ENCODE measurements around the gene SLC34A2.

SLC34A2 gene

DNA sequence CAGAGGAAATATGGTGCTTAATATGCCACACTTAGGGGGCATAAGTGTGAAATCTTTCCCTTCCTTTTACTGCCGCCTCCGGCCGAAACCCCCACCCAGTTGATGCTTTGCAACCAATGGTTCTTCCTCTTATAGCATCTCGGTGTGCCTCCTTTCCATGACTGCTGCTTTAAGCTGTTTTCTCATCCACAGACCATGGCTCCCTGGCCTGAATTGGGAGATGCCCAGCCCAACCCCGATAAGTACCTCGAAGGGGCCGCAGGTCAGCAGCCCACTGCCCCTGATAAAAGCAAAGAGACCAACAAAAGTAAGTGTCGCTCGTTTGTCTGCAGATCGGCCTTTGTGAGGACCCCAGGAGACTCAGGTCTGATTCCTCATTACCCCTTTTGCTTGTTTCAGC is 6.7 kb downstream of the SLC34A2 start:
- H3K27ac ChIP-seq (ENCODE audit: low read length) = no peak overlapping the region
- H3K9me3 ChIP-seq (ENCODE audit: control insufficient read depth in 2 of 2, low read length in 2 of 2) = no peaks in the 10 kb centered on the region
- no peaks in the 10 kb centered on the region for H3K36me3 ChIP-seq (ENCODE audit: control insufficient read depth in 2 of 2, insufficient read depth in 2 of 2, low read length in 2 of 2)
- no peak overlapping the region for H3K9ac ChIP-seq (ENCODE audit: low read length in 2 of 2)
- no peak overlapping the region for H3K4me3 ChIP-seq (ENCODE audit: low read length in 2 of 2)
- H3K27me3 ChIP-seq (ENCODE audit: control insufficient read depth in 1 of 2, insufficient read depth in 2 of 2, low read length in 2 of 2) = peaks cover 2 to 6% of the 10 kb centered on the region in 2 donors
- H3K4me1 ChIP-seq (ENCODE audit: control insufficient read depth, insufficient read depth, low read length) = no peaks in the 10 kb centered on the region

DNA sequence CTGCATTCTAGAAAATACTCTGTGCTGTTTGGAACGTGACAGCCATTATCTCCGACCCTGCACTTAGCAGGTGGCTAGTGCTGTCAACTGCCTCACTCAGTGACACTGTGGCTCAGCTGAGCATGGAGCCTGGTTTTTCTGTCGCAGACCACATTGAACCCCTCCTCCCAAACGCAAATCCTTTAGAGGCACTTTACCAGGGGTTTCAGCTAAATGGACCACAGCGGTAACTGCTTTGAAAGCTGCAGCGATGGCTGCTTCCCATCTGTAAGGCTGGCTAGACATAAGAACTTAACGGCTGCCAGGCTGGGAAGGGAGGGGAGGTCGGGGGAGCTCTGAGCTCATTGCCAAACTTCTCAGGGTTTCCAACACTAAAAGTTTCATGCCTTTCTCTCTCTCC is 8.1 kb downstream of the SLC34A2 start:
- Histone ChIP-seq H3K4me1 (ENCODE audit: control insufficient read depth, insufficient read depth, low read length) (no peaks in the 10 kb centered on the region), H3K4me3 (ENCODE audit: low read length in 2 of 2) (no peak overlapping the region), H3K27ac (ENCODE audit: low read length) (no peak overlapping the region), H3K9me3 (ENCODE audit: control insufficient read depth in 2 of 2, low read length in 2 of 2) (no peaks in the 10 kb centered on the region), H3K36me3 (ENCODE audit: control insufficient read depth in 2 of 2, insufficient read depth in 2 of 2, low read length in 2 of 2) (no peaks in the 10 kb centered on the region), H3K27me3 (ENCODE audit: control insufficient read depth in 1 of 2, insufficient read depth in 2 of 2, low read length in 2 of 2) (peaks cover 0 to 3% of the 10 kb centered on the region in 2 donors), H3K9ac (ENCODE audit: low read length in 2 of 2) (no peak overlapping the region)

DNA sequence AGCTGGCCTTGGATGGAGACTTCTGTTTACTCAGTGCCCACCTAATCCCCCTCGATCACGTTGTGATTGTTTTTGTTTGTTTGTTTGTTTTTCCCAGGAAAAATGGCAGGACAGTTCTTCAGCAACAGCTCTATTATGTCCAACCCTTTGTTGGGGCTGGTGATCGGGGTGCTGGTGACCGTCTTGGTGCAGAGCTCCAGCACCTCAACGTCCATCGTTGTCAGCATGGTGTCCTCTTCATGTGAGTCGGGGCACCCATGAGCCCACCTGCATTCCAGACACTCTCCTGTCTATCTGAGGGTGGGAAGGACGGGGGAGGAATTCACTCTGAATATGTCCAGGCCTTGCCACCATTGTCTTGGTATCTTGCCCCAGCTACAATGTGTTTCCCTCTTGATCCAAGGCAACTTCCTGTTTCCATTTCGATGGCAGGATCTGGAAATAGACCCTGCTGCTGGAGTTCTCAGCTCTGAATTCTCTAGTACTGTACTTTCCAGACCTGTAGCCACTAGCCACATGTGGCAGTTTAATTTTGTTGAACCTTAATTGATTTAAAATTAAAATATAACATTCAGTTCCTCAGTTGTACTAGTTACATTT is 10.5 kb downstream of the SLC34A2 start:
- H3K9ac ChIP-seq (ENCODE audit: low read length in 2 of 2) = no peak overlapping the region
- H3K4me3 ChIP-seq (ENCODE audit: low read length in 2 of 2) = no peak overlapping the region
- H3K36me3 ChIP-seq (ENCODE audit: control insufficient read depth in 2 of 2, insufficient read depth in 2 of 2, low read length in 2 of 2) = no peaks in the 10 kb centered on the region
- no peaks in the 10 kb centered on the region for H3K4me1 ChIP-seq (ENCODE audit: control insufficient read depth, insufficient read depth, low read length)
- no peaks in the 10 kb centered on the region for H3K9me3 ChIP-seq (ENCODE audit: control insufficient read depth in 2 of 2, low read length in 2 of 2)
- no peak overlapping the region for H3K27ac ChIP-seq (ENCODE audit: low read length)
- H3K27me3 ChIP-seq (ENCODE audit: control insufficient read depth in 1 of 2, insufficient read depth in 2 of 2, low read length in 2 of 2) = peaks cover 0 to 3% of the 10 kb centered on the region in 2 donors

DNA sequence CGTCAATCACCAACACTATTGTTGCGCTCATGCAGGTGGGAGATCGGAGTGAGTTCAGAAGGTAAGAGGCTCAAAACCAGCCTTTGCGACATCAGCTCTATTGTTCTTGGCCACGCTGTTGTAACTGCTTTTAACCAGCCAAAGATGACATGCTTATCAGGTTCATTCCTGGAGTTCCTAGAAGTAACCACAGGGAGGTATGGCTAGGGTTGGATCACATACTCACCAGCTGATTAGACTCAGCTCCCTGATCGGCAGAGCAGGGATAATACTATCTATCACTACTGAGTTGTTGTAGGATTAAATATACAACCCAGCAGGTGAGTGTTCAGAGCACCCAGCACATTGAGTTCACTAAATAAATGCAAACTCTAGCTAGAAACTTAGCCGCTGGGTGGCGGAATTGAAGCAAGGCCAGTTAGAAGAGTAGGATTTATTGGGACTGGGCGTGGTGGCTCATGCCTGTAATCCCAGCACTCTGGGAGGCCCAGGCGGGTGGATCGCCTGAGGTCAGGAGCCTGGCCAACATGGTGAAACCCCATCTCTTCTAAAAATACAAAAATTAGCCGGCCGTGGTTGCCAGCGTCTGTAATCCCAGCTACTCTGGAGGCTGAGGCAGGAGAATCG is 12.4 kb downstream of the SLC34A2 start:
- Histone ChIP-seq H3K9ac (ENCODE audit: low read length in 2 of 2) (no peak overlapping the region), H3K4me1 (ENCODE audit: control insufficient read depth, insufficient read depth, low read length) (no peaks in the 10 kb centered on the region), H3K27me3 (ENCODE audit: control insufficient read depth in 1 of 2, insufficient read depth in 2 of 2, low read length in 2 of 2) (peaks cover 0 to 3% of the 10 kb centered on the region in 2 donors), H3K36me3 (ENCODE audit: control insufficient read depth in 2 of 2, insufficient read depth in 2 of 2, low read length in 2 of 2) (no peaks in the 10 kb centered on the region), H3K4me3 (ENCODE audit: low read length in 2 of 2) (no peak overlapping the region), H3K9me3 (ENCODE audit: control insufficient read depth in 2 of 2, low read length in 2 of 2) (no peaks in the 10 kb centered on the region), H3K27ac (ENCODE audit: low read length) (no peak overlapping the region)

- H3K9ac ChIP-seq (ENCODE audit: low read length in 2 of 2) = no peak overlapping the region
- H3K4me3 ChIP-seq (ENCODE audit: low read length in 2 of 2) = no peak overlapping the region
- H3K27me3 ChIP-seq (ENCODE audit: control insufficient read depth in 1 of 2, insufficient read depth in 2 of 2, low read length in 2 of 2) = no peaks in the 10 kb centered on the region
- no peaks in the 10 kb centered on the region for H3K36me3 ChIP-seq (ENCODE audit: control insufficient read depth in 2 of 2, insufficient read depth in 2 of 2, low read length in 2 of 2)
- H3K4me1 ChIP-seq (ENCODE audit: control insufficient read depth, insufficient read depth, low read length) = no peaks in the 10 kb centered on the region
- H3K9me3 ChIP-seq (ENCODE audit: control insufficient read depth in 2 of 2, low read length in 2 of 2) = no peaks in the 10 kb centered on the region
- no peak overlapping the region for H3K27ac ChIP-seq (ENCODE audit: low read length)
Observed at GRCh38 chr4:25670991-25671390, 15.3 kb downstream of the SLC34A2 start.

- Histone ChIP-seq H3K9ac (ENCODE audit: low read length in 2 of 2) (no peak overlapping the region), H3K27me3 (ENCODE audit: control insufficient read depth in 1 of 2, insufficient read depth in 2 of 2, low read length in 2 of 2) (no peaks in the 10 kb centered on the region), H3K36me3 (ENCODE audit: control insufficient read depth in 2 of 2, insufficient read depth in 2 of 2, low read length in 2 of 2) (no peaks in the 10 kb centered on the region), H3K4me1 (ENCODE audit: control insufficient read depth, insufficient read depth, low read length) (no peaks in the 10 kb centered on the region), H3K27ac (ENCODE audit: low read length) (no peak overlapping the region), H3K4me3 (ENCODE audit: low read length in 2 of 2) (no peak overlapping the region), H3K9me3 (ENCODE audit: control insufficient read depth in 2 of 2, low read length in 2 of 2) (no peaks in the 10 kb centered on the region)
Observed at GRCh38 chr4:25672756-25673155, 17.1 kb downstream of the SLC34A2 start.

- no peak overlapping the region for H3K27ac ChIP-seq (ENCODE audit: low read length)
- no peak overlapping the region for H3K9ac ChIP-seq (ENCODE audit: low read length in 2 of 2)
- no peaks in the 10 kb centered on the region for H3K4me1 ChIP-seq (ENCODE audit: control insufficient read depth, insufficient read depth, low read length)
- no peak overlapping the region for H3K4me3 ChIP-seq (ENCODE audit: low read length in 2 of 2)
- H3K27me3 ChIP-seq (ENCODE audit: control insufficient read depth in 1 of 2, insufficient read depth in 2 of 2, low read length in 2 of 2) = no peaks in the 10 kb centered on the region
- no peaks in the 10 kb centered on the region for H3K36me3 ChIP-seq (ENCODE audit: control insufficient read depth in 2 of 2, insufficient read depth in 2 of 2, low read length in 2 of 2)
- no peaks in the 10 kb centered on the region for H3K9me3 ChIP-seq (ENCODE audit: control insufficient read depth in 2 of 2, low read length in 2 of 2)
Observed at GRCh38 chr4:25674386-25674785, 18.7 kb downstream of the SLC34A2 start.

DNA sequence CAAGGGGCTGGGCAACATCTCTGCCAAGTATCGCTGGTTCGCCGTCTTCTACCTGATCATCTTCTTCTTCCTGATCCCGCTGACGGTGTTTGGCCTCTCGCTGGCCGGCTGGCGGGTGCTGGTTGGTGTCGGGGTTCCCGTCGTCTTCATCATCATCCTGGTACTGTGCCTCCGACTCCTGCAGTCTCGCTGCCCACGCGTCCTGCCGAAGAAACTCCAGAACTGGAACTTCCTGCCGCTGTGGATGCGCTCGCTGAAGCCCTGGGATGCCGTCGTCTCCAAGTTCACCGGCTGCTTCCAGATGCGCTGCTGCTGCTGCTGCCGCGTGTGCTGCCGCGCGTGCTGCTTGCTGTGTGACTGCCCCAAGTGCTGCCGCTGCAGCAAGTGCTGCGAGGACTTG is 20.6 kb downstream of the SLC34A2 start:
- Histone ChIP-seq H3K9ac (ENCODE audit: low read length in 2 of 2) (no peak overlapping the region), H3K4me1 (ENCODE audit: control insufficient read depth, insufficient read depth, low read length) (no peaks in the 10 kb centered on the region), H3K9me3 (ENCODE audit: control insufficient read depth in 2 of 2, low read length in 2 of 2) (no peaks in the 10 kb centered on the region), H3K27me3 (ENCODE audit: control insufficient read depth in 1 of 2, insufficient read depth in 2 of 2, low read length in 2 of 2) (no peaks in the 10 kb centered on the region), H3K4me3 (ENCODE audit: low read length in 2 of 2) (no peak overlapping the region), H3K36me3 (ENCODE audit: control insufficient read depth in 2 of 2, insufficient read depth in 2 of 2, low read length in 2 of 2) (no peaks in the 10 kb centered on the region), H3K27ac (ENCODE audit: low read length) (no peak overlapping the region)

DNA sequence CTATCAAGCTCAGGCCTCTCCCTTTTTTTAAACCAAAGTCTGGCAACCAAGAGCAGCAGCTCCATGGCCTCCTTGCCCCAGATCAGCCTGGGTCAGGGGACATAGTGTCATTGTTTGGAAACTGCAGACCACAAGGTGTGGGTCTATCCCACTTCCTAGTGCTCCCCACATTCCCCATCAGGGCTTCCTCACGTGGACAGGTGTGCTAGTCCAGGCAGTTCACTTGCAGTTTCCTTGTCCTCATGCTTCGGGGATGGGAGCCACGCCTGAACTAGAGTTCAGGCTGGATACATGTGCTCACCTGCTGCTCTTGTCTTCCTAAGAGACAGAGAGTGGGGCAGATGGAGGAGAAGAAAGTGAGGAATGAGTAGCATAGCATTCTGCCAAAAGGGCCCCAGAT is 21.5 kb downstream of the SLC34A2 start:
- Histone ChIP-seq H3K9ac (ENCODE audit: low read length in 2 of 2) (no peak overlapping the region), H3K4me1 (ENCODE audit: control insufficient read depth, insufficient read depth, low read length) (no peaks in the 10 kb centered on the region), H3K36me3 (ENCODE audit: control insufficient read depth in 2 of 2, insufficient read depth in 2 of 2, low read length in 2 of 2) (no peaks in the 10 kb centered on the region), H3K27me3 (ENCODE audit: control insufficient read depth in 1 of 2, insufficient read depth in 2 of 2, low read length in 2 of 2) (no peaks in the 10 kb centered on the region), H3K27ac (ENCODE audit: low read length) (no peak overlapping the region), H3K4me3 (ENCODE audit: low read length in 2 of 2) (no peak overlapping the region), H3K9me3 (ENCODE audit: control insufficient read depth in 2 of 2, low read length in 2 of 2) (no peaks in the 10 kb centered on the region)

- Histone ChIP-seq H3K36me3 (ENCODE audit: control insufficient read depth in 2 of 2, insufficient read depth in 2 of 2, low read length in 2 of 2) (no peaks in the 10 kb centered on the region), H3K4me3 (ENCODE audit: low read length in 2 of 2) (no peak overlapping the region), H3K9ac (ENCODE audit: low read length in 2 of 2) (no peak overlapping the region), H3K27ac (ENCODE audit: low read length) (no peak overlapping the region), H3K4me1 (ENCODE audit: control insufficient read depth, insufficient read depth, low read length) (no peaks in the 10 kb centered on the region), H3K9me3 (ENCODE audit: control insufficient read depth in 2 of 2, low read length in 2 of 2) (no peaks in the 10 kb centered on the region), H3K27me3 (ENCODE audit: control insufficient read depth in 1 of 2, insufficient read depth in 2 of 2, low read length in 2 of 2) (no peaks in the 10 kb centered on the region)
Observed at GRCh38 chr4:25677943-25678342, 22.3 kb downstream of the SLC34A2 start.

GRCh38 chr4:25687773-25688172 is 32.1 kb downstream of the SLC34A2 start:
- Histone ChIP-seq H3K36me3 (ENCODE audit: control insufficient read depth in 2 of 2, insufficient read depth in 2 of 2, low read length in 2 of 2) (no peaks in the 10 kb centered on the region), H3K9ac (ENCODE audit: low read length in 2 of 2) (no peak overlapping the region), H3K4me3 (ENCODE audit: low read length in 2 of 2) (no peak overlapping the region), H3K27me3 (ENCODE audit: control insufficient read depth in 1 of 2, insufficient read depth in 2 of 2, low read length in 2 of 2) (no peaks in the 10 kb centered on the region), H3K4me1 (ENCODE audit: control insufficient read depth, insufficient read depth, low read length) (no peaks in the 10 kb centered on the region), H3K27ac (ENCODE audit: low read length) (no peak overlapping the region), H3K9me3 (ENCODE audit: control insufficient read depth in 2 of 2, low read length in 2 of 2) (peaks cover 0 to 4% of the 10 kb centered on the region in 2 donors)
